SH-SY5Y (cell line): ENCODE data around the gene INPP5A.

Experiments
- GATA2 ChIP-seq: IDR thresholded peaks from 2 replicates; pipeline ENCODE4 v1.6.1; 2011; ENCODE audit warnings: mild to moderate bottlenecking, low read depth, low read length
- GATA3 ChIP-seq: IDR thresholded peaks from 2 replicates; pipeline ENCODE4 v1.6.1; 2011; ENCODE audit warnings: low read depth, mild to moderate bottlenecking, low read length, moderate library complexity

- no peak for TF ChIP-seq GATA2
- no peak for TF ChIP-seq GATA3
Measured at GRCh38 chr10:132562916-132563456, 25.4 kb downstream of the INPP5A start.
